Endodermal cell (in vitro differentiated cells): ENCODE results near the gene SIRT7. TPM values are rescaled to one million over a fixed set of nuclear protein-coding genes. Genes with fewer than 3 reads are reported as not detected.

ENCODE experiments used
- DNase-seq: peaks from one replicate; pipeline ENCODE4 v3.0.0-alpha.2; 2017
- H3K27ac ChIP-seq: 2 replicates; pipeline ENCODE4 v1.5.1; 2013; ENCODE audit warnings: mild to moderate bottlenecking, low read depth, low read length, moderate library complexity
- H3K27me3 ChIP-seq: 2 replicates; pipeline ENCODE4 v1.6.1; 2013; ENCODE audit warnings: mild to moderate bottlenecking, low read length, moderate library complexity; ENCODE audit not compliant: insufficient read depth, control insufficient read depth, poor library complexity, severe bottlenecking
- H3K36me3 ChIP-seq: 2 replicates; pipeline ENCODE4 v1.7.0; 2013; ENCODE audit warnings: mild to moderate bottlenecking, low read length, moderate library complexity; ENCODE audit not compliant: control insufficient read depth, insufficient read depth
- H3K4me1 ChIP-seq: one replicate; pipeline ENCODE4 v1.7.0; 2013; ENCODE audit warnings: low read length; ENCODE audit not compliant: control insufficient read depth, insufficient read depth
- H3K4me3 ChIP-seq: 2 replicates; pipeline ENCODE4 v1.5.1; 2013; ENCODE audit warnings: mild to moderate bottlenecking, low read length, moderate library complexity
- H3K9ac ChIP-seq: 2 replicates; pipeline ENCODE4 v1.6.1; 2013; ENCODE audit warnings: mild to moderate bottlenecking, low read length, moderate library complexity; ENCODE audit not compliant: poor library complexity, severe bottlenecking; ENCODE audit errors: extremely low read depth
- H3K9me3 ChIP-seq: 2 replicates; pipeline ENCODE4 v1.6.1; 2013; ENCODE audit warnings: mild to moderate bottlenecking, low read length, moderate library complexity; ENCODE audit not compliant: control insufficient read depth
- H3K27ac Mint-ChIP-seq: 2 replicates; pipeline ENCODE4 v1.8.0; 2020; ENCODE audit warnings: mixed read lengths
- H3K27me3 Mint-ChIP-seq: 2 replicates; pipeline ENCODE4 v1.8.0; 2021; ENCODE audit warnings: mild to moderate bottlenecking, mixed read lengths; ENCODE audit not compliant: insufficient read depth
- H3K36me3 Mint-ChIP-seq: 2 replicates; pipeline ENCODE4 v1.8.0; 2020; ENCODE audit warnings: low read depth, mixed read lengths
- H3K4me1 Mint-ChIP-seq: 2 replicates; pipeline ENCODE4 v1.8.0; 2020; ENCODE audit warnings: mixed read lengths
- H3K4me3 Mint-ChIP-seq: 2 replicates; pipeline ENCODE4 v1.8.0; 2020; ENCODE audit warnings: mild to moderate bottlenecking, moderate library complexity, mixed read lengths
- H3K9me3 Mint-ChIP-seq: 2 replicates; pipeline ENCODE4 v1.8.0; 2020; ENCODE audit warnings: mild to moderate bottlenecking, mixed read lengths
- WGBS, 2 experiments: methylation state at CpG; one replicate each; pipeline versions ENCODE4 v1.1.5 to v1.1.7; 2013; ENCODE audit warnings: missing lambda C conversion rate in 2 of 2, mixed read lengths in 1 of 2; ENCODE audit not compliant: insufficient coverage in 1 of 2, insufficient read length in 1 of 2; 5-methylcytosine and 5-hydroxymethylcytosine counted together
- total RNA-seq, 2 donors: library from RNA; stranded (reverse); fragmentation: NEBNext Ultra II Directional in 1 of 2; extraction: Animal tissue kit (Norgen Biotek cat#: 25700) in 1 of 2; gene quantifications; 2 replicates in 1 of 2; 3 replicates in 1 of 2; pipeline ENCODE4 v1.2.1, GENCODE V29; 2021
- TF ChIP-seq, protein P1 (sequence below): fragments of 200-600 bp; sonication (generic); conservative IDR thresholded peaks from 2 replicates; pipeline ENCODE4 v1.5.0; 2021; ENCODE audit warnings: antibody characterized with exemption, mild to moderate bottlenecking

Gene SIRT7
- total RNA-seq, 2 donors from 2014 or later = 21.8 to 22.1 TPM

DNA sequence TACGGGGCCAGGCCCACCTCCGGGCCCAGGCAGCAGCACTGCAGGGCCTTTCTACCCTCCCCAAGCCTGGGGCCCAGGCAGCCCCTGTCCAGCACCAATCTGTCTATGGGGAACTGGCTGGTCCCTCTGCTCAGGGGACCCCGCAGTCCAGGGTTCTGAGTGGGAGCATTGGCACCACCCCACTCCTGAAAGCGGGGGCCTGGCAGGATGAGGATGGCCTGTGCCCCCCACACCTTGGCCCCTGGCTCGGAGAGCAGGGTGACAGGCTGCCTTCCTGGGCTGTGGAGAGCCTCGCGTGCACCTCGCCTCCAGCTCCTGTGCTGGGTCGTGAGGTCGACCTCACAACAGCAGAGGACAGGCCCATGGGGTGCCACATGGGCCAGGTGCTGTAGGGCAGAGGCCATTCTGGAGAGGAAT, 14.6 kb downstream of the SIRT7 start:
- Histone ChIP-seq H3K4me3 (no peak overlapping the region), H3K36me3 (peaks cover 32% of the 10 kb centered on the region), H3K27me3 (peaks cover 10% of the 10 kb centered on the region), H3K27ac (no peak overlapping the region), H3K9me3 (no peaks in the 10 kb centered on the region), H3K9ac (no peak overlapping the region), H3K4me1 (no peaks in the 10 kb centered on the region)
- no peak for DNase-seq
- Mint-ChIP-seq H3K4me1 (no peaks in the 10 kb centered on the region), H3K4me3 (no peak overlapping the region), H3K27me3 (peaks cover 11% of the 10 kb centered on the region), H3K36me3 (peaks cover 22% of the 10 kb centered on the region), H3K9me3 (no peaks in the 10 kb centered on the region), H3K27ac (no peak overlapping the region)
- TF ChIP-seq, protein P1, sequence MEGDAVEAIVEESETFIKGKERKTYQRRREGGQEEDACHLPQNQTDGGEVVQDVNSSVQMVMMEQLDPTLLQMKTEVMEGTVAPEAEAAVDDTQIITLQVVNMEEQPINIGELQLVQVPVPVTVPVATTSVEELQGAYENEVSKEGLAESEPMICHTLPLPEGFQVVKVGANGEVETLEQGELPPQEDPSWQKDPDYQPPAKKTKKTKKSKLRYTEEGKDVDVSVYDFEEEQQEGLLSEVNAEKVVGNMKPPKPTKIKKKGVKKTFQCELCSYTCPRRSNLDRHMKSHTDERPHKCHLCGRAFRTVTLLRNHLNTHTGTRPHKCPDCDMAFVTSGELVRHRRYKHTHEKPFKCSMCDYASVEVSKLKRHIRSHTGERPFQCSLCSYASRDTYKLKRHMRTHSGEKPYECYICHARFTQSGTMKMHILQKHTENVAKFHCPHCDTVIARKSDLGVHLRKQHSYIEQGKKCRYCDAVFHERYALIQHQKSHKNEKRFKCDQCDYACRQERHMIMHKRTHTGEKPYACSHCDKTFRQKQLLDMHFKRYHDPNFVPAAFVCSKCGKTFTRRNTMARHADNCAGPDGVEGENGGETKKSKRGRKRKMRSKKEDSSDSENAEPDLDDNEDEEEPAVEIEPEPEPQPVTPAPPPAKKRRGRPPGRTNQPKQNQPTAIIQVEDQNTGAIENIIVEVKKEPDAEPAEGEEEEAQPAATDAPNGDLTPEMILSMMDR = no peak
- WGBS, 2 experiments = 89 to 94% methylated on average over 7 to 10 of the region's 10 CpGs

DNA sequence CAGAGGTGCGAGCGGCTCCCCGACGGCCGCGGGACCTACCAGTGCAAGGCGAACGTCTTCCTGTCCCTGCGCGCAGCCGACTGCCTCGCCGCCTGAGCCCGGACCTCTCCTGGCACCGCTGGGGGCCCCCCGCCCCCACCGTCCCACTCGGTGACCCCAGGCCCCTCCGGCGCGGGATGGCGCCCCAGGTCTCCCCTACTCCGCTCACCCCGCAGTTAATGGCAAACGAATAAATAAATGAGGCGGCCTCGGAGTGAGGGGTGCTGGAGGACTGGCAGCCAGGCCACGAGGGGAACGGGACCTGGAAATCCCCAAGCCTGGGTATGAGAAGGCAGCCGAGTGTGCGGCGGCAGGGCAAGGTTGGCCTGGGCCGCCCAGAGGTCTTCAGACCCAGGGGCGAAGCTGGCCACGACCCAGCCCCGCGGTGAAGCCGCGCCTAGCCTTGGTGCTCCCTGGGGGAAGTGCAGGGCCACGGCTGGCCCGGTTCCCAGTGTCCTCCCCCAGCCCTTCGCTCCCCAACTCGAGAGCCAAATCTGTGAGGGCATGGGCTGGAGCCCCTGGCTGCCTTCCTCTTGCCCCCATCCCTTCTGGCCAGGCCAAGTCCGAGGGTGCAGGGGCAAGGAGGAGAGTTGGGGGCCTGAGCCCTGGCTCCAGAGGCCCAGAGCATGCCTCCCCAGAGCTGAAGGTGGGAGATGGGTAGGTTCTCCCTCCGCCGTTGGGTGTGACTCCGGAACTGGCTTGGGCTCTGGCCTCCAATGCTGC, 15.1 kb downstream of the SIRT7 start:
- H3K9me3 Mint-ChIP-seq = no peaks in the 10 kb centered on the region
- Histone ChIP-seq H3K9me3 (no peaks in the 10 kb centered on the region), H3K36me3 (peaks cover 33% of the 10 kb centered on the region), H3K4me3 (no peak overlapping the region), H3K27me3 (peaks cover 10% of the 10 kb centered on the region), H3K4me1 (no peaks in the 10 kb centered on the region), H3K9ac (no peak overlapping the region), H3K27ac (no peak overlapping the region)
- DNase-seq = peak; percentile 81
- H3K4me3 Mint-ChIP-seq = no peak overlapping the region
- H3K36me3 Mint-ChIP-seq = peaks cover 24% of the 10 kb centered on the region
- WGBS, 2 experiments = 75 to 88% methylated on average over 24 to 47 of the region's 47 CpGs
- H3K27me3 Mint-ChIP-seq = peaks cover 11% of the 10 kb centered on the region
- no peak overlapping the region for H3K27ac Mint-ChIP-seq
- no peaks in the 10 kb centered on the region for H3K4me1 Mint-ChIP-seq
- TF ChIP-seq, protein P1 = no peak

DNA sequence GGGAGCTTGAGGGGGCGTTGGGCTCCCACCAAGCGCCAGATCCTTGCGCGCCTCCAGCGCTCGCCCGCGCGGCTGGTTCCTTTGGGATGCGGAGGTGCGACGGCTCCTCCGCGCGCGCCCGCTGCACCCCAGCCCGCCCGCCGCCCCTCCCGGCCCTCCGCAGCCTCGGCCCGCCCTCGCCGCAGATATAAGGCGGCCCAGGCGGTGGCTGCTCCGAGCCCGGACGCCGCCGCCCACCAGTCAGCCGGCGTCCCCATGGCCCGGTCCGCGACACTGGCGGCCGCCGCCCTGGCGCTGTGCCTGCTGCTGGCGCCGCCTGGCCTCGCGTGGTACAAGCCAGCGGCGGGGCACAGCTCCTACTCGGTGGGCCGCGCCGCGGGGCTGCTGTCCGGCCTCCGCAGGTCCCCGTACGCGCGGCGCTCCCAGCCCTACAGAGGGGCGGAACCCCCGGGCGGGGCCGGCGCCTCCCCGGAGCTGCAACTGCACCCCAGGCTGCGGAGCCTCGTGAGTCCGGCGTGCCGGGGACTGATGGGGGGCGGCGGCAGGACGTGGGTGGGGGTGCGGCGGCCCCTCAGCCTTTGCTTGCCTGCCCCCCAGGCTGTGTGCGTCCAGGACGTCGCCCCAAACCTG, 15.8 kb downstream of the SIRT7 start, which contains the start of gene NPB:
NPB (plus strand) TSS at position 216 of the 630 bp plus-strand sequence; CDS start at position 256, 40 bp downstream.
- Histone ChIP-seq H3K9me3 (no peaks in the 10 kb centered on the region), H3K9ac (no peak within 1 kb of the TSS), H3K27ac (no peak within 1 kb of the TSS), H3K4me1 (no peaks in the 10 kb centered on the region), H3K36me3 (peaks cover 32% of the 10 kb centered on the region), H3K27me3 (peaks cover 10% of the 10 kb centered on the region), H3K4me3 (no peak within 1 kb of the TSS)
- TF ChIP-seq, protein P1 = no peak
- 9 to 20% methylated on average over 10 to 79 of the region's 79 CpGs for WGBS, 2 experiments
- H3K9me3 Mint-ChIP-seq = no peaks in the 10 kb centered on the region
- H3K27me3 Mint-ChIP-seq = peaks cover 11% of the 10 kb centered on the region
- H3K4me3 Mint-ChIP-seq = peak within 1 kb of the TSS; percentile 9
- H3K27ac Mint-ChIP-seq = no peak within 1 kb of the TSS
- DNase-seq = peak; percentile 82
- no peaks in the 10 kb centered on the region for H3K4me1 Mint-ChIP-seq
- peaks cover 26% of the 10 kb centered on the region for H3K36me3 Mint-ChIP-seq
